Measurements from ENCODE around the gene SSRP1. TPM values are rescaled to one million over a fixed set of nuclear protein-coding genes. Genes with fewer than 3 reads are reported as not detected.

Gene SSRP1
- polyA plus RNA-seq, 2 of the 4 experiments (the other 2 are of a cell fraction): 288 to 357 TPM

DNA sequence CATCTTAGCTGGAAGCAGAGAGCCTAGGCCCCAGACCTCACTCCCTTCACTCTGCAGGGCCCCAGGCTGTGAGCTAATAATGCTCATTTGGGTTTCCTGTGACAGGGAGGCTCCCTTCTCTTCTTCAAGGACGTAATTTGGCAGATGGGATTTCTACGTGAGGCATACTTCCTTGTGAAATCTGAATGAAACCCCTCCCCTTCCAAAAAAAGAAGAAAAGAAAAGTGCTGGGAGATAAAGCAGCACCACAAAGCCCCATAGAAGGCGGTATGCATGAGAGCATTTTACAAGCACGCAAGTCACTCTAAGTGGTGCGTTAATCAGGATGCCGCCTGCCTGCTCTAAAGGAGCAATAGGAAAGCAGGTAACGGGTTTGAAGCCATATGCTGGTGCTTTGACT, 8.1 kb upstream of the SSRP1 start (continued):
- TF ChIP-seq, protein P1, sequence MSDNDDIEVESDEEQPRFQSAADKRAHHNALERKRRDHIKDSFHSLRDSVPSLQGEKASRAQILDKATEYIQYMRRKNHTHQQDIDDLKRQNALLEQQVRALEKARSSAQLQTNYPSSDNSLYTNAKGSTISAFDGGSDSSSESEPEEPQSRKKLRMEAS (IDR thresholded peaks at IDR 0.05): no peak
- no peak for TF ChIP-seq ZNF302 (CRISPR knock-in tag; IDR thresholded peaks at IDR 0.05)
- no peak for TF ChIP-seq SMC3 (IDR thresholded peaks at IDR 0.05)

DNA sequence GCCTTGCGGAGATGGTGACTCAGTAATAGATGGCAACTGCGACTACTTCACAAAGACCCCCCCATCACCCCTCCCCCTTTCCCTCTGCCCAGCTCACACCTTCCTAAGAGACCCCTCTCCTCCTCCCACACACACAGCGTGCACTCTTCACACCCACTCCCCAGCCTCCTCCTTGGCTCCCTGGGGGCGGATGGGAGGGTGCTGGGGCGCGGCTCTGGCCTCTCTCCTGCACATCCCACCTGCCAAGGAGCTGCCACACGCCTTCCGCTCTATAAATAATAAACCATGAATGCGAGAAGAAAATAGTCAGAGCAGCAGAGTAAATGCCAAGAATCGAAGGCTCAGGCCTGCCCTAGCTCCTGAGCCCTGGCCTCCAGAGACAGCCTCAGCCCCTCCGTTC, 7.0 kb upstream of the SSRP1 start:
- Histone ChIP-seq H3K27ac (0 out of 6 replicates have a peak overlapping the region, but pooled peaks of 1 of the 2 experiments have one; percentile 10), H3K9me3 (no peaks in the 10 kb centered on the region), H3K4me1 (peaks cover 6% of the 10 kb centered on the region), H3K4me3 (no peak overlapping the region), H3K4me2 (no peak overlapping the region)
- ChIA-PET POLR2A (no interaction called here), CTCF (interaction anchor here (1.1 to 13.0 kb wide), 11 partner anchors 115 to 1171 kb away, joined by 3 to 139 read pairs (median 6); partner anchors contain the start of genes TIMM10 and UBE2L6)
- FAIRE-seq: no peak
- 85% methylated on average over 11 of the region's 11 CpGs for WGBS (ENCODE audit: missing lambda C conversion rate)
- no peak for DNase-seq (ENCODE audit: low read depth in 1 of 2, low spot score in 1 of 2)
- TF ChIP-seq CBX8 (IDR thresholded peaks at IDR 0.05) (no peak), RAD21 (conservative IDR thresholded peaks at IDR 0.05 in 1 of 2, IDR thresholded peaks at IDR 0.05 in 1 of 2) (no peak), FOXS1 (CRISPR knock-in tag; IDR thresholded peaks at IDR 0.05) (no peak)
- TF ChIP-seq, protein P2, sequence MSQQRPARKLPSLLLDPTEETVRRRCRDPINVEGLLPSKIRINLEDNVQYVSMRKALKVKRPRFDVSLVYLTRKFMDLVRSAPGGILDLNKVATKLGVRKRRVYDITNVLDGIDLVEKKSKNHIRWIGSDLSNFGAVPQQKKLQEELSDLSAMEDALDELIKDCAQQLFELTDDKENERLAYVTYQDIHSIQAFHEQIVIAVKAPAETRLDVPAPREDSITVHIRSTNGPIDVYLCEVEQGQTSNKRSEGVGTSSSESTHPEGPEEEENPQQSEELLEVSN (IDR thresholded peaks at IDR 0.05; ENCODE audit: borderline replicate concordance, low read depth): no peak
- ATAC-seq: no peak

DNA sequence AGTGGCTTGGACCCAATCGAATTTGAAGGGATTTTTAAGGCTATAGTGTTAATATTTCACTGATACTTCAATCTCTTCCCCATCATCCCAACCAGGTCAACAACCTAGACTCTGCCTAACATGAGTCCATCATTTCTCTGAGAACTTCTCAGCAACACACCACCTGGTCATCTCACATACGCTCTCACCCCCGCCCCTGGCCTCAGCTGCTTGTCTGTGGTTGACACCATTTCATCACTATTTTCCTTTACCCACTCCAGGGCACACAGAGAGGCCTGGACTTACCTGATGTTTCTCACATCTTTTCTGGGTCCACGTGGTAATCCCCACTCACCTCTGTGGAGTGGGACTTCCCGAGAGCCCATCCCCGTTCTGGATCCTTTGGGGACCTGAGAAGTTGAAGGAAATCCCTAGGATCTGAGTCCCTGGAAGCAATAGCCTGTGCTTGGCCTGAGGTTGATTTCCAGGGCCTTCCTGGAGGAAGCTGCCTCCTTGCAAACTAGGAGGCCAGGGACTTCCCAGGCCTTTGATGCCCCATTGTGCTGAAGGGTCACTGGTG, 5.6 kb upstream of the SSRP1 start:
- POLR2A ChIA-PET: no interaction called here
- no peak for ATAC-seq

More for the DNA sequence above, 5.6 kb upstream of the SSRP1 start:
- H3K4me3 ChIP-seq: no peak overlapping the region
- no peak overlapping the region for H3K27ac ChIP-seq
- H3K9me3 ChIP-seq: no peaks in the 10 kb centered on the region
- FAIRE-seq: no peak
- no peak for TF ChIP-seq RAD21 (conservative IDR thresholded peaks at IDR 0.05 in 1 of 2, IDR thresholded peaks at IDR 0.05 in 1 of 2)
- TF ChIP-seq, protein P3, sequence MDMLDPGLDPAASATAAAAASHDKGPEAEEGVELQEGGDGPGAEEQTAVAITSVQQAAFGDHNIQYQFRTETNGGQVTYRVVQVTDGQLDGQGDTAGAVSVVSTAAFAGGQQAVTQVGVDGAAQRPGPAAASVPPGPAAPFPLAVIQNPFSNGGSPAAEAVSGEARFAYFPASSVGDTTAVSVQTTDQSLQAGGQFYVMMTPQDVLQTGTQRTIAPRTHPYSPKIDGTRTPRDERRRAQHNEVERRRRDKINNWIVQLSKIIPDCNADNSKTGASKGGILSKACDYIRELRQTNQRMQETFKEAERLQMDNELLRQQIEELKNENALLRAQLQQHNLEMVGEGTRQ (IDR thresholded peaks at IDR 0.05): no peak
- TF ChIP-seq, protein P4, sequence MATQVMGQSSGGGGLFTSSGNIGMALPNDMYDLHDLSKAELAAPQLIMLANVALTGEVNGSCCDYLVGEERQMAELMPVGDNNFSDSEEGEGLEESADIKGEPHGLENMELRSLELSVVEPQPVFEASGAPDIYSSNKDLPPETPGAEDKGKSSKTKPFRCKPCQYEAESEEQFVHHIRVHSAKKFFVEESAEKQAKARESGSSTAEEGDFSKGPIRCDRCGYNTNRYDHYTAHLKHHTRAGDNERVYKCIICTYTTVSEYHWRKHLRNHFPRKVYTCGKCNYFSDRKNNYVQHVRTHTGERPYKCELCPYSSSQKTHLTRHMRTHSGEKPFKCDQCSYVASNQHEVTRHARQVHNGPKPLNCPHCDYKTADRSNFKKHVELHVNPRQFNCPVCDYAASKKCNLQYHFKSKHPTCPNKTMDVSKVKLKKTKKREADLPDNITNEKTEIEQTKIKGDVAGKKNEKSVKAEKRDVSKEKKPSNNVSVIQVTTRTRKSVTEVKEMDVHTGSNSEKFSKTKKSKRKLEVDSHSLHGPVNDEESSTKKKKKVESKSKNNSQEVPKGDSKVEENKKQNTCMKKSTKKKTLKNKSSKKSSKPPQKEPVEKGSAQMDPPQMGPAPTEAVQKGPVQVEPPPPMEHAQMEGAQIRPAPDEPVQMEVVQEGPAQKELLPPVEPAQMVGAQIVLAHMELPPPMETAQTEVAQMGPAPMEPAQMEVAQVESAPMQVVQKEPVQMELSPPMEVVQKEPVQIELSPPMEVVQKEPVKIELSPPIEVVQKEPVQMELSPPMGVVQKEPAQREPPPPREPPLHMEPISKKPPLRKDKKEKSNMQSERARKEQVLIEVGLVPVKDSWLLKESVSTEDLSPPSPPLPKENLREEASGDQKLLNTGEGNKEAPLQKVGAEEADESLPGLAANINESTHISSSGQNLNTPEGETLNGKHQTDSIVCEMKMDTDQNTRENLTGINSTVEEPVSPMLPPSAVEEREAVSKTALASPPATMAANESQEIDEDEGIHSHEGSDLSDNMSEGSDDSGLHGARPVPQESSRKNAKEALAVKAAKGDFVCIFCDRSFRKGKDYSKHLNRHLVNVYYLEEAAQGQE (IDR thresholded peaks at IDR 0.05): no peak
- TF ChIP-seq, protein P5, sequence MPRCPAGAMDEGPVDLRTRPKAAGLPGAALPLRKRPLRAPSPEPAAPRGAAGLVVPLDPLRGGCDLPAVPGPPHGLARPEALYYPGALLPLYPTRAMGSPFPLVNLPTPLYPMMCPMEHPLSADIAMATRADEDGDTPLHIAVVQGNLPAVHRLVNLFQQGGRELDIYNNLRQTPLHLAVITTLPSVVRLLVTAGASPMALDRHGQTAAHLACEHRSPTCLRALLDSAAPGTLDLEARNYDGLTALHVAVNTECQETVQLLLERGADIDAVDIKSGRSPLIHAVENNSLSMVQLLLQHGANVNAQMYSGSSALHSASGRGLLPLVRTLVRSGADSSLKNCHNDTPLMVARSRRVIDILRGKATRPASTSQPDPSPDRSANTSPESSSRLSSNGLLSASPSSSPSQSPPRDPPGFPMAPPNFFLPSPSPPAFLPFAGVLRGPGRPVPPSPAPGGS (IDR thresholded peaks at IDR 0.05): no peak
- TF ChIP-seq, protein P2 (IDR thresholded peaks at IDR 0.05; ENCODE audit: borderline replicate concordance, low read depth): no peak
- peaks cover 2% of the 10 kb centered on the region; the same call in 1 of the 3 replicates for H3K4me1 ChIP-seq
- no peak for DNase-seq (ENCODE audit: low read depth in 1 of 2, low spot score in 1 of 2)
- WGBS (ENCODE audit: missing lambda C conversion rate): 51% methylated on average over 6 of the region's 6 CpGs
- no peak overlapping the region for H3K4me2 ChIP-seq
- CTCF ChIA-PET: interaction anchor here (0.7 to 13.0 kb wide), 9 partner anchors 10 to 500 kb away, joined by 3 to 139 read pairs (median 3); no protein-coding TSS in a partner anchor

Data from A549 (cell line).